Muscle layer of colon (tissue), 2 donors: ENCODE data around the gene FECH.
"Not testable (repeated sequence)": the region's sequence is repeated elsewhere in the genome, so short reads cannot be mapped to it uniquely, and the experiment has no call there.

Experiments used
- H3K27ac ChIP-seq: one replicate; pipeline ENCODE4 v1.7.0; 2013; ENCODE audit warnings: low read depth, mild to moderate bottlenecking, low read length, moderate library complexity
- H3K27me3 ChIP-seq, 2 donors: one replicate each; pipeline ENCODE4 v1.7.0; 2013; ENCODE audit warnings: low read length in 2 of 2, mild to moderate bottlenecking in 2 of 2; ENCODE audit not compliant: insufficient read depth in 2 of 2, control insufficient read depth in 1 of 2
- H3K36me3 ChIP-seq: one replicate; pipeline ENCODE4 v1.7.0; 2013; ENCODE audit warnings: mild to moderate bottlenecking, low read length; ENCODE audit not compliant: insufficient read depth
- H3K4me1 ChIP-seq: one replicate; pipeline ENCODE4 v1.7.0; 2013; ENCODE audit warnings: mild to moderate bottlenecking, low read length; ENCODE audit not compliant: insufficient read depth
- H3K4me3 ChIP-seq, 2 donors: one replicate each; pipeline ENCODE4 v1.7.0; 2013; ENCODE audit warnings: low read length in 2 of 2, low read depth in 1 of 2, mild to moderate bottlenecking in 1 of 2, moderate library complexity in 1 of 2
- H3K9ac ChIP-seq: one replicate; pipeline ENCODE4 v1.7.0; 2013; ENCODE audit warnings: low read length
- H3K9me3 ChIP-seq: one replicate; pipeline ENCODE4 v1.7.0; 2013; ENCODE audit warnings: mild to moderate bottlenecking, low read length
- donor health status: abdominal sarcoma.
- donor health status: Adenocarcinoma of cecum.

The FECH gene

DNA sequence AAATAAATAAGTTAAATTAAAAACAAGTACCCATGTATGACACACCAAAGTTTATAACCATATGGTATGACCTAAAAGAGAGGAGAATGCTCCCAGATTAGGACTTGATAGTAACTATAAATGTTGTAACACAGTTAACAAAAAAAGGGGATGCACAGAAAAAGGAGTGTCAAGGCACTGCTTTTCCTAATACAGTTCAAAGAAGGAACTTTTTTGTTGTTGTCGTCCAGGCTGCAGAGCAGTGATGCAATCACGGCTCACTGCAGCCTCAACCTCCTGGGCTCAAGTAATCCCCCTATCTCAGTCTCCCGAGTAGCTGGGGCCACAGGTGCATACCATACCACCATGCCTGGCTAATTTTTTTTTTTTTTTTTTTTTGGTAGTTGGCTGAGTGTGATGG is 32.4 kb upstream of the FECH start:
- Histone ChIP-seq H3K27ac (no peak overlapping the region), H3K9me3 (no peaks in the 10 kb centered on the region), H3K36me3 (peaks cover 5% of the 10 kb centered on the region), H3K4me1 (peaks cover 9% of the 10 kb centered on the region), H3K4me3 (no peak overlapping the region), H3K27me3 (no peaks in the 10 kb centered on the region), H3K9ac (no peak overlapping the region)

DNA sequence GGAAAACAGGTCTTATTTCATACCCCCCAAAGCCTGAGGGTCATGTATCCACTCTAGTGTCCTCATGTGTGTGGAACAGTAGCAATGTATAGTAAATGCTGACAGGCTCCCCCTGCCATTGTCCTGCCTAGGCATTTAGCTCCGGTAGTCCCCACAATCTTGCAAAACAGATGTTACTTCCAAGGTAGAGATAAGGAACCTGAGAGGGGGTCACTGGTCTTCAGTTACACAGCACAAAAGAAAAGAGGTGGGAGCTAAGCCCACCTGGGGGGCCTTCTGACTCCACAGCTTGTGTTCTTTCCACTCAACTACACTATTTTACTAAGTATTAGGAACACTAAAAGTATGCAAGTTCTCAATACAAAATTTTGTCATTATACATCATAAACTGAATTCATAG is 17.4 kb upstream of the FECH start:
- no peak overlapping the region for H3K9ac ChIP-seq
- H3K36me3 ChIP-seq: peaks cover 74% of the 10 kb centered on the region
- no peaks in the 10 kb centered on the region for H3K4me1 ChIP-seq
- H3K9me3 ChIP-seq: no peaks in the 10 kb centered on the region
- no peak overlapping the region for H3K27ac ChIP-seq
- no peaks in the 10 kb centered on the region for H3K27me3 ChIP-seq
- H3K4me3 ChIP-seq: no peak overlapping the region

DNA sequence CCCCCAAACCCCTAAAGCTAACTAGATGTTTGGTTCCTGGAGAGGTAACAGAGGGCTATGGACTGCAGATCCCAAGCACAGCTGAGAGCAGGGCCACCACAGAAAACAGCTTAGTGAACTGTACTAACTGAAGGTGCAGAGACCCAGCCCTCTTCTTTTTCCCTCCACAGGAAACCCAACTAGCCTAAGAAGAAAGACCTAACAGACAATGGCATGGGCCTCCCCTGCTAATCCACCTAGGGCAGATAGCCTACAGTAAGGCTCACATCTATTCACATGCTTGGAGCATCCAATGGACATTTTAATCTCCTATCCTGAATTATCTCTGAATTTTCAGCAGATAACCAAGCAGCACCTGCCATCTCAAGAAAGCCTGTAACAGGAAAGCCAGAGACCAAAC is 8.8 kb upstream of the FECH start:
- Histone ChIP-seq H3K9ac (no peak overlapping the region), H3K9me3 (no peaks in the 10 kb centered on the region), H3K4me3 (no peak overlapping the region), H3K4me1 (no peaks in the 10 kb centered on the region), H3K27ac (no peak overlapping the region), H3K36me3 (peaks cover 6% of the 10 kb centered on the region), H3K27me3 (no peaks in the 10 kb centered on the region)

GRCh38 chr18:57592716-57593115 is 6.2 kb upstream of the FECH start:
- H3K4me3 ChIP-seq: not testable (repeated sequence)

GRCh38 chr18:57589161-57589560 is 2.7 kb upstream of the FECH start:
- H3K27ac ChIP-seq: no peak overlapping the region

More at GRCh38 chr18:57592716-57593115, 6.2 kb upstream of the FECH start:
- not testable (repeated sequence) for H3K9me3 ChIP-seq, H3K36me3 ChIP-seq, H3K27ac ChIP-seq, H3K4me1 ChIP-seq, H3K9ac ChIP-seq, H3K27me3 ChIP-seq

GRCh38 chr18:57587098-57587661 is 678 bp upstream of the FECH start:
- Histone ChIP-seq H3K27ac (peak overlapping the region; percentile 73), H3K9ac (peak overlapping the region; percentile 81), H3K27me3 (no peaks in the 10 kb centered on the region), H3K36me3 (no peaks in the 10 kb centered on the region), H3K9me3 (no peaks in the 10 kb centered on the region), H3K4me1 (peaks cover 10% of the 10 kb centered on the region), H3K4me3 (peak overlapping the region in 1 of 2 donors; percentile 80)

More at GRCh38 chr18:57589161-57589560, 2.7 kb upstream of the FECH start:
- no peak overlapping the region for H3K9ac ChIP-seq
- H3K4me1 ChIP-seq: peaks cover 10% of the 10 kb centered on the region
- H3K9me3 ChIP-seq: no peaks in the 10 kb centered on the region
- no peaks in the 10 kb centered on the region for H3K36me3 ChIP-seq
- no peaks in the 10 kb centered on the region for H3K27me3 ChIP-seq
- no peak overlapping the region for H3K4me3 ChIP-seq

DNA sequence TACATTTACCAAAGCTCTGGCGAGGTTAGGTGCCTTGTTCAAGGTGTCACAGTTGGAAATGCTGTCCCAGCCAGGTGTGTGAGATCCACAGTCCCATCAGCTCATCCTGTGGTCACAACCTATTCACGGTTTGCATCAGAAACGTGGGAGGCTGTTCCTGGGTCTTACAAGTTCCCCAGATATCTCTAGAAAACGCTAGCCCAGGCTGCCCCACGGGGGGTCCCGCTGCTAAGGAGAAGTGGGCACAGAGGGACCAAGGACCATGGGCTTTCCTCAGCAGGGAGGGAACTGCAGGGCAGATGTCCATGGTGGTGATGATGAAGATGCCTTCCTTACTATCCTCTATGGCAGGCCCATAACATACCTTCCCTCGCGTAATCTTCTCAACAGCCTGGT is 649 bp downstream of the FECH start:
- Histone ChIP-seq H3K27me3 (no peaks in the 10 kb centered on the region), H3K4me1 (peaks cover 10% of the 10 kb centered on the region), H3K36me3 (peaks cover 4% of the 10 kb centered on the region), H3K9ac (peak overlapping the region; percentile 81), H3K4me3 (peak overlapping the region; percentile 80 to 89), H3K9me3 (no peaks in the 10 kb centered on the region), H3K27ac (peak overlapping the region; percentile 73)

DNA sequence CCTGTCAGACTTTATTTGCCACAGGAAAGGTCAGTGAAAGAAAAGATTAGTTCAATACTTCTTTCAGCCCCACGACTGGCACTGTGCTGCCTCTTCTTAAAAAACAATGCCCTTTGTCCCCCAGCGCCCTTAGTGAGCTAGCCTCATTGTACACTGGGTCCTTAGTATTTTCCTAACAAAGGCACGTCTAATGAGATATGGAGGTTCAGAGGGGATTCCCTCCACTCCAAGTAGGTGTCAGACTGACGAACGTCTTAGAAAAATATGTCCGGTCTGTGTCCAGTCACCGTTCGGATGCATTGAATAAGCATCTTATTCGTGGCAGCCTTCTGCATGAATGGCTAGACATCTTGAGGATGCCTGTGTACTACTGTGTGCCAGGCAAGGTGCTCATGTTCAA is 1.1 kb downstream of the FECH start:
- H3K9me3 ChIP-seq: no peaks in the 10 kb centered on the region
- H3K36me3 ChIP-seq: peaks cover 6% of the 10 kb centered on the region
- peak overlapping the region; percentile 80 to 89 for H3K4me3 ChIP-seq
- peak overlapping the region; percentile 81 for H3K9ac ChIP-seq
- no peak overlapping the region for H3K27ac ChIP-seq
- peaks cover 10% of the 10 kb centered on the region for H3K4me1 ChIP-seq
- H3K27me3 ChIP-seq: no peaks in the 10 kb centered on the region

- no peak overlapping the region for H3K27ac ChIP-seq
- no peak overlapping the region for H3K9ac ChIP-seq
- peaks cover 10% of the 10 kb centered on the region for H3K4me1 ChIP-seq
- H3K9me3 ChIP-seq: no peaks in the 10 kb centered on the region
- H3K27me3 ChIP-seq: no peaks in the 10 kb centered on the region
- peaks cover 14% of the 10 kb centered on the region for H3K36me3 ChIP-seq
- H3K4me3 ChIP-seq: no peak overlapping the region
Measured at GRCh38 chr18:57584444-57584843, 2.1 kb downstream of the FECH start.

DNA sequence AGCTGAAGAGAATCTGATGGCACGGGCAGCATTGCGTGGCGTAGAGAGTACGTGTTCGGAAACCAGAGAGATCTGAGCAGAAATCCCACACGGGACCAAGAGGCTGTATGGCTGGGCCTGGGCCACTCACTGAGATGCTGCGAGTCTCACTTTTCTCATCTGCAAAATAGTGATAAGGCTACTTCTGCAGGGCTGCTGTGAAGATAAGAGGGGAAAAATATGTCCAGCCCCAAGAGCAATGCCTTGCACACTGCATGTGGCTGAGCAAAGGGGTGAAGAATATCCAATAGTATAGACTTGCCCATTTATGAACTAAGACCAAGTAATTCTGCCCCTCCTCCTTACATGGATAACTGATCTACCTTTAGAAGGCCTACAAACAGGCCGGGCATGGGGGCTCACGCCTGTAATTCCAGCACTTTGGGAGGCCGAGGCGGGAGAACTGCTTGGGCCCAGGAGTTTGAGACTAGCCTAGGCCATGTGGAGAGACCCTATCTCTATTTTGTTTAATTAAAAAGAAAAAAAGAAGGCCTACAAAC is 3.1 kb downstream of the FECH start:
- Histone ChIP-seq H3K4me3 (no peak overlapping the region), H3K4me1 (peaks cover 10% of the 10 kb centered on the region), H3K9me3 (no peaks in the 10 kb centered on the region), H3K36me3 (peaks cover 17% of the 10 kb centered on the region), H3K9ac (no peak overlapping the region), H3K27ac (no peak overlapping the region), H3K27me3 (no peaks in the 10 kb centered on the region)

GRCh38 chr18:57581301-57581934 is 5.1 kb downstream of the FECH start:
- Histone ChIP-seq H3K9me3 (no peaks in the 10 kb centered on the region), H3K36me3 (peaks cover 25% of the 10 kb centered on the region), H3K27ac (no peak overlapping the region), H3K27me3 (no peaks in the 10 kb centered on the region), H3K4me1 (peaks cover 10% of the 10 kb centered on the region), H3K9ac (no peak overlapping the region), H3K4me3 (no peak overlapping the region)

- H3K4me3 ChIP-seq: no peak overlapping the region
- H3K36me3 ChIP-seq: peaks cover 29% of the 10 kb centered on the region
- no peak overlapping the region for H3K27ac ChIP-seq
- no peak overlapping the region for H3K9ac ChIP-seq
- H3K4me1 ChIP-seq: peaks cover 15% of the 10 kb centered on the region
- H3K27me3 ChIP-seq: no peaks in the 10 kb centered on the region
- no peaks in the 10 kb centered on the region for H3K9me3 ChIP-seq
Measured at GRCh38 chr18:57579934-57580333, 6.6 kb downstream of the FECH start.
